HG03095 (cell line): ENCODE measurements around the gene MCF2L.

Experiments used
- ATAC-seq: cut with Tn5 transposase; IDR thresholded peaks from one replicate; pipeline ENCODE4 v1.9.1; 2021; ENCODE audit warnings: moderate library complexity; ENCODE audit not compliant: unreplicated experiment

Gene MCF2L

GRCh38 chr13:113060557-113061270 lies 91.7 kb downstream of the MCF2L start:
- ATAC-seq, result no peak

GRCh38 chr13:113061271-113061625 lies 92.2 kb downstream of the MCF2L start:
- no peak for ATAC-seq

GRCh38 chr13:113061796-113062425 lies 92.9 kb downstream of the MCF2L start:
- no peak for ATAC-seq

- ATAC-seq, result no peak
These were observed 93.7 kb downstream of the MCF2L start for GRCh38 chr13:113062691-113063090.

GRCh38 chr13:113063091-113063491 lies 94.1 kb downstream of the MCF2L start:
- no peak for ATAC-seq

- ATAC-seq, result no peak
These were observed 95.1 kb downstream of the MCF2L start for GRCh38 chr13:113064000-113064533.

GRCh38 chr13:113064534-113065405 lies 95.8 kb downstream of the MCF2L start:
- no peak for ATAC-seq

GRCh38 chr13:113065406-113066141 lies 96.6 kb downstream of the MCF2L start:
- ATAC-seq, result no peak

- no peak for ATAC-seq
These were observed 97.1 kb downstream of the MCF2L start for GRCh38 chr13:113066142-113066455.

GRCh38 chr13:113066746-113067145 lies 97.7 kb downstream of the MCF2L start:
- ATAC-seq, result no peak

- ATAC-seq, result no peak
These were observed 101.1 kb downstream of the MCF2L start for GRCh38 chr13:113069861-113070805.

GRCh38 chr13:113070855-113071254 lies 101.8 kb downstream of the MCF2L start:
- ATAC-seq, result no peak

GRCh38 chr13:113072376-113072775 lies 103.4 kb downstream of the MCF2L start:
- ATAC-seq, result no peak

GRCh38 chr13:113073942-113074341 lies 104.9 kb downstream of the MCF2L start:
- no peak for ATAC-seq

GRCh38 chr13:113074401-113074800 lies 105.4 kb downstream of the MCF2L start:
- no peak for ATAC-seq

- no peak for ATAC-seq
These were observed 105.9 kb downstream of the MCF2L start for GRCh38 chr13:113074876-113075275.

- no peak for ATAC-seq
These were observed 106.7 kb downstream of the MCF2L start for GRCh38 chr13:113075711-113076110.

- ATAC-seq, result no peak
These were observed 107.8 kb downstream of the MCF2L start for GRCh38 chr13:113076681-113077401.

- no peak for ATAC-seq
These were observed 108.5 kb downstream of the MCF2L start for GRCh38 chr13:113077566-113077952.
